AG10803 (cell line): ENCODE measurements around the gene CST3.

ENCODE experiments used
- DNase-seq: peaks from one replicate; pipeline ENCODE4 v3.0.0; 2010; ENCODE audit warnings: low read depth
- H3K4me3 ChIP-seq: 2 replicates; pipeline ENCODE4 v1.5.1; 2011; ENCODE audit warnings: mild to moderate bottlenecking, low read length, control low read depth
- TF ChIP-seq, protein P1 (sequence below): conservative IDR thresholded peaks from 2 replicates; pipeline ENCODE4 v1.5.1; 2011; ENCODE audit warnings: mild to moderate bottlenecking, low read length, control low read depth, inconsistent platforms

Gene CST3

DNA sequence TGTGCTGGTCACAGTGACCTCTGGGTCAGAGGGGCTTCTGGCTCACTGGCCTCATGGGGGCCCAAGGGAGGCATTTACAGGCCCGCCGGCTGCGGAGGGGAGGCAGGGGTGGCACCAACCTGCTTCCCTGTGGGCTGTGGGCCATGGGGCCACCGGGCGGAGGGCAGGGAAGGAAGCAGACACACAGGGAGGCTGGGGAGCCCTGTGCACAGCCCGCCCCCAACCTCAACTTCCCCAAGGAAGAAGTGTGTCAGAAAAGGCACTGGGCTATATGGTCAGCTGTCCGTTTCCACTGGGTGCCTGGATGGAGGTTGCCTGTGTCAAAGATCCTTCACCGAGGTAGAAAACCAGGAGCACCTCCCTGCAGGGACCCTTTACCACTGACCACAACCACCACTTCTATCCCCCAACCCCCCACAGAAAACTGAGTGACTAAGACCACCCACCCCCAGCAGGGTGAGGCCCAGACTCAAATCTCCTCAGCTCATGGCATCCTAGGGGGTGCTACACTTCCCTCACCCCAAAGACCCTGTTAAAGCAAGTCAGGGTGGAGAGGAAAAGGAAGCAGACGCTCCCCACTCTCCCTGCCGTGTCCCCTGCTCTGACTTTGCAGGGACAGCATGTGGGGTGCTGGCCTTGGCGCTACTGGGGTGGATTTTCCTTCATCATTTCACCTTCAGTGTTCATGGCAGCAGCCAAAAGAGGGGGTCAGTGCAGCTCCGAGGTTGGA lies 5.6 kb downstream of the CST3 start:
- no peak overlapping the region for H3K4me3 ChIP-seq
- TF ChIP-seq, protein P1, sequence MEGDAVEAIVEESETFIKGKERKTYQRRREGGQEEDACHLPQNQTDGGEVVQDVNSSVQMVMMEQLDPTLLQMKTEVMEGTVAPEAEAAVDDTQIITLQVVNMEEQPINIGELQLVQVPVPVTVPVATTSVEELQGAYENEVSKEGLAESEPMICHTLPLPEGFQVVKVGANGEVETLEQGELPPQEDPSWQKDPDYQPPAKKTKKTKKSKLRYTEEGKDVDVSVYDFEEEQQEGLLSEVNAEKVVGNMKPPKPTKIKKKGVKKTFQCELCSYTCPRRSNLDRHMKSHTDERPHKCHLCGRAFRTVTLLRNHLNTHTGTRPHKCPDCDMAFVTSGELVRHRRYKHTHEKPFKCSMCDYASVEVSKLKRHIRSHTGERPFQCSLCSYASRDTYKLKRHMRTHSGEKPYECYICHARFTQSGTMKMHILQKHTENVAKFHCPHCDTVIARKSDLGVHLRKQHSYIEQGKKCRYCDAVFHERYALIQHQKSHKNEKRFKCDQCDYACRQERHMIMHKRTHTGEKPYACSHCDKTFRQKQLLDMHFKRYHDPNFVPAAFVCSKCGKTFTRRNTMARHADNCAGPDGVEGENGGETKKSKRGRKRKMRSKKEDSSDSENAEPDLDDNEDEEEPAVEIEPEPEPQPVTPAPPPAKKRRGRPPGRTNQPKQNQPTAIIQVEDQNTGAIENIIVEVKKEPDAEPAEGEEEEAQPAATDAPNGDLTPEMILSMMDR = no peak

DNA sequence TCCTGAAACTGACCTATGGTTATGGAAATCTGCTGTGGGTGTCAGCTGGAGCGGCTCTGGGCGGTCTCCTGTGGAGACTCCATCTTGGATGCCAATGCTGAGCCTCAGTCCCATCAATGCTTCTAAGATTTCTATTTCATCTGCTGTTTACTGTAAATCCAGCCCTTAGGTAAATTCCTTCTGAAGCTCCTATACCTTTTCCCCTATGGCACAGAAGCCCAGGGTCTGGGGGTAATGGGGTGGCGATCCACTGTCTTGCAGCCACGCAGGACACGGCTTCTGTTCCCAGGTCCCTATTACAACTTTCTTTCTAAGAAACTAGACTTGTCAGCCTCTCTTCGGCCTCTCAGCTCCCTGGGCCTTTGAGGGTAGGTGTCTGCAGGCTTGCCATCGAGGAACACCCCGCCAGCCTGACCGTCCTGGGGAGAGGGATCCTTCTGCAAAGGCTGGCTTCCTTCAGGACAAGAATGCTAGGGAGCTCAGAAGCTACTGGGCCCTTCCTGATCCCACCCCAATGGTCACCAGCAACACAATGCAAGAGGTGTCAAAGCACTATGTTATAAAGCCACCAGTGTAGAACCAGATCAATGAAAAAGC lies 6.4 kb downstream of the CST3 start:
- DNase-seq = no peak
- TF ChIP-seq, protein P1 = no peak

More for the DNA sequence above, 5.6 kb downstream of the CST3 start:
- DNase-seq = no peak

DNA sequence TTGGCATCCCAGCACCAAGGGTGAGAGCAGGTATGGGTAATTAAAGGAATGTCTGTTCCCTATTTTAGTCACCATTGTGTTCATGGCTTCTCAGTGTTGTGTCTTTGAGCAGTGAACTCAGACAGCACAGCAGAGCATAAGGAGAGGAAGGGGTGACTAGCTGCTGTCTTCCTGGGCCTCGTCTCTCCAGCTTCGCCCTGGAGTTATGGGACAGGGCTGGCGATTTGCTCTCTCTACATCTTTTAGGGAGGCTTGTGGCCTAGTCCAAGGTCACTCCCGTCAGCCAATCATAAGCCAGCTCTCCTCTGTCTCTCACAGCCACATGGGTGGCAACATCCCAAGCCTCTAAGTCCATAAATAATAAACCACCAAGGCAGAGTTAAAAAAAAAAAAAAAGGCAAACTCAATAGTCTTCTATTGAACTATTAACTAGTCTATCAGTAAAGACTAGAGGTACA lies 7.3 kb downstream of the CST3 start:
- no peak for DNase-seq
- TF ChIP-seq, protein P1 = no peak
- H3K4me3 ChIP-seq = no peak overlapping the region

More for the DNA sequence above, 6.4 kb downstream of the CST3 start:
- no peak overlapping the region for H3K4me3 ChIP-seq

DNA sequence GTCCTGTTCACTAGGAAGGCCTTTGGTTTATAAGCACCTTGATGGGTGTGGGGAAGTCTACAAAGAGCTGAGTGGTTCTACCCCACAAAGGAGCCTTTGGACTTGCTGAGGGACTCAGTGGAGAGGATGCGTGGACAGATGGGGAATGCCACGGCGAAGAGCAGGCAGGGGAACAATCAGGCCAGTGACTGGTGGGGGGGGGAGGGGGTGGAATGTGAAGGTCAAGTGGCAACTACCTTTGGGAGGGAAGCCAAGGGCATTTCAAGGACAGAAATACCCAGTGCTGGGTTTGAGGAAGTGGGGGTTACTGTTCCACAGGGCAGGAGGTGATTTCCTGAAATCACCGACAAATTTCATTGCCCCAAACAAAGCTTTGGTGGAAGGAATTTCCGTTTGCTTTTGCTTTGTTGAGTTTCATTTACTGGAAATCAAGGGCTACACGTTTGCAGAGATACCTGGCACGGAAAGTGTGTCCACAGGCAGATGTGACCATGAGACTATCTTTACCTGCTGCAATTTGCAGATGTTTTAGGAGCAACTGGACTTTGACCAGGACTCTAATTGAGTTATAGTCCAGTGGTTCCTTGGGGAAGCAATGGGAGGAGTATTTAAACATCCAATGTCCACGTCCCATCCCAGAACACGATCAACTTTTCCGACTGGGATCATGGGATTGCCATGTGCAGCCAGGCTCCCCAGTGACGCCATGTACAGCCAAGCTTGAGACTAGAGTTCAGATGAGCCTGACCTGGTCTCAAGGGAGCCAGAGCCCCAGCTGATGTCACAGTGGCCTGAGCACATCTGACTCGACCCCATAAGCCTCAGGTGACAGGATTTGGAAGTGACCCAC lies 8.0 kb downstream of the CST3 start:
- no peak overlapping the region for H3K4me3 ChIP-seq
- TF ChIP-seq, protein P1 = no peak
- no peak for DNase-seq

DNA sequence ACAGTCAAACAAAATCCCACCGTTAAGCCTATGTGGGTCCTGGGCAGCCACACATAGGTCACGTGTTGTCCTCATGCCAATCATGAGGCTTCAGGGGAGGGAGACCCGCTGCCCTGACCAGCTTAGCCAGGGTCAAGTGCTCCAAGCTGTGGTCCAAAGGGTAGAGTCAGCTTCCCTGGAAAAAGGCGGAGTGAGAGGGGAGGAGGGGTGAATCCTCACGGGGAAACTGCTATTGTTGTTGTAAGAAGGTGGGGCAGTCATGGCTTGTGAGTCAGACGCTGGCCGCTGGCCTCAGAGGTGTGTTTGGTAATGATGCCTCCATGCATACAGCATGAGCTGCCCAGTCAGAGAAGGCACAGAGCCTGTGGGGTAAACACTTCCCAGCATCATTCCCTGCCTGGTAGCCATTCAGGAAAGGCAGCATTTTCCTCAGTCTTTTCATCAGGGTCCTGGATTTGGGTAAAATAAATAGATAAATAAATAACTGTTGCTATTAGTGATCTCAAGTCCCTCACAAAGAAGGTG lies 8.7 kb downstream of the CST3 start:
- TF ChIP-seq, protein P1 = no peak
- DNase-seq = peak; percentile 47
- no peak overlapping the region for H3K4me3 ChIP-seq

DNA sequence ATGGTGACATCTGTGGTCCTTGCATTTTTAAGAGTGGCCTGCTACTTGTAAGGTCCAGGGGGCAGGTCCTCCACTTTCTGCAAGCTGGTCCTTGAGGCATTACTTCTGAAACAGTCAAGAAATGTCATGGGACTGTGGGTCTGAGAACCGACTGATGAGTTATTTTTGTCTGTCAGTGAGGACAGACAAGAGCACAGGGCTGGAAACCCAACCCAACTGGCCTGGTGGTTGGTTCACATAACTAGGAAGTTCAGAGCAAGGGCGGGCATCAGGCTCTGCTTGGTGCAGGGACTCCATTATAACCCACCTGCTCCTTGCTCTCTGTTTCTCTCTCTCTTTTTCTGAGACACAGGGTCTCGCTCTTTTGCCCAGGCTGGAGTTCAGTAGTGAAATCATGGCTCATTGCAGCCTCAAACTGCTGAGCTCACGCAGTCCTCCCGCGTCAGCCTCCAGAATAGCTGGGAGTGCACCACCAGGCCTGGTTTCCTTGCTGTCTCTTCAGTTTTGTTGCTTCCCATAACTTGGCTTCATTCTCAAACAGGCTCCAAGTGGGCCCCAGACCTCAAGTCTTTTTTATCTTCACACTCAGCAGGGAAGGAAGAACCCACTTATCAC lies 9.2 kb downstream of the CST3 start:
- TF ChIP-seq, protein P1 = no peak
- no peak for DNase-seq
- H3K4me3 ChIP-seq = no peak overlapping the region
